Head of caudate nucleus (tissue), 42 donors: Measurements from ENCODE around the gene EVX2.

Experiments used
- DNase-seq, 42 donors: peaks; one replicate each; pipeline versions ENCODE4 v3.0.0 to v3.0.0-alpha.2; 2020 to 2021; ENCODE audit warnings: mixed read lengths in 7 of 42
- intact Hi-C: fragments of 100-400 bp; cut with DNase I; formaldehyde crosslinking; loops from one replicate; pipeline ENCODE4 v1.15.0; 2022

The EVX2 gene

GRCh38 chr2:176123411-176124109 lies 39.8 kb upstream of the EVX2 start:
- no peak for DNase-seq
- intact Hi-C loops, result no loop called here

GRCh38 chr2:176122683-176123410 lies 39.1 kb upstream of the EVX2 start, which contains the start of gene HOXD9:
HOXD9 (plus strand) TSS chr2:176122719; CDS start chr2:176122769, 50 bp downstream.
- DNase-seq, result no peak
- intact Hi-C loops, result no loop called here

- DNase-seq, result no peak
- intact Hi-C loops, result no loop called here
Measured at GRCh38 chr2:176122052-176122682, 38.4 kb upstream of the EVX2 start.

- DNase-seq, result no peak
- intact Hi-C loops, result no loop called here
Measured at GRCh38 chr2:176121190-176122051, 37.7 kb upstream of the EVX2 start.

GRCh38 chr2:176120364-176121189 lies 36.8 kb upstream of the EVX2 start:
- DNase-seq, result no peak
- intact Hi-C loops, result no loop called here

- intact Hi-C loops, result no loop called here
- no peak for DNase-seq
Measured at GRCh38 chr2:176118601-176119339, 35.0 kb upstream of the EVX2 start.

- intact Hi-C loops, result no loop called here
- no peak for DNase-seq
Measured at GRCh38 chr2:176117823-176118371, 34.1 kb upstream of the EVX2 start.

- intact Hi-C loops, result no loop called here
- DNase-seq, result no peak
Measured at GRCh38 chr2:176117162-176117822, 33.5 kb upstream of the EVX2 start.

GRCh38 chr2:176115883-176116813 lies 32.4 kb upstream of the EVX2 start, which contains the start of gene HOXD10:
HOXD10 (plus strand) TSS chr2:176116778; CDS start chr2:176116834, 56 bp downstream.
- intact Hi-C loops, result no loop called here
- DNase-seq, result no peak

GRCh38 chr2:176114930-176115625 lies 31.3 kb upstream of the EVX2 start:
- no peak for DNase-seq
- intact Hi-C loops, result no loop called here

GRCh38 chr2:176114120-176114929 lies 30.6 kb upstream of the EVX2 start:
- no peak for DNase-seq
- intact Hi-C loops, result no loop called here

GRCh38 chr2:176112375-176113302 lies 28.9 kb upstream of the EVX2 start:
- DNase-seq, result no peak
- intact Hi-C loops, result no loop called here

- intact Hi-C loops, result no loop called here
- DNase-seq, result no peak
Measured at GRCh38 chr2:176111846-176112374, 28.1 kb upstream of the EVX2 start.
